TTC549 (cell line): ENCODE data around the gene ZKSCAN4.

Experiments used
- FAIRE-seq: peaks from 2 replicates; lab custom pipeline; 2012; peaks lifted over from hg19 to GRCh38; lab: Jason Lieb, UNC

The ZKSCAN4 gene

DNA sequence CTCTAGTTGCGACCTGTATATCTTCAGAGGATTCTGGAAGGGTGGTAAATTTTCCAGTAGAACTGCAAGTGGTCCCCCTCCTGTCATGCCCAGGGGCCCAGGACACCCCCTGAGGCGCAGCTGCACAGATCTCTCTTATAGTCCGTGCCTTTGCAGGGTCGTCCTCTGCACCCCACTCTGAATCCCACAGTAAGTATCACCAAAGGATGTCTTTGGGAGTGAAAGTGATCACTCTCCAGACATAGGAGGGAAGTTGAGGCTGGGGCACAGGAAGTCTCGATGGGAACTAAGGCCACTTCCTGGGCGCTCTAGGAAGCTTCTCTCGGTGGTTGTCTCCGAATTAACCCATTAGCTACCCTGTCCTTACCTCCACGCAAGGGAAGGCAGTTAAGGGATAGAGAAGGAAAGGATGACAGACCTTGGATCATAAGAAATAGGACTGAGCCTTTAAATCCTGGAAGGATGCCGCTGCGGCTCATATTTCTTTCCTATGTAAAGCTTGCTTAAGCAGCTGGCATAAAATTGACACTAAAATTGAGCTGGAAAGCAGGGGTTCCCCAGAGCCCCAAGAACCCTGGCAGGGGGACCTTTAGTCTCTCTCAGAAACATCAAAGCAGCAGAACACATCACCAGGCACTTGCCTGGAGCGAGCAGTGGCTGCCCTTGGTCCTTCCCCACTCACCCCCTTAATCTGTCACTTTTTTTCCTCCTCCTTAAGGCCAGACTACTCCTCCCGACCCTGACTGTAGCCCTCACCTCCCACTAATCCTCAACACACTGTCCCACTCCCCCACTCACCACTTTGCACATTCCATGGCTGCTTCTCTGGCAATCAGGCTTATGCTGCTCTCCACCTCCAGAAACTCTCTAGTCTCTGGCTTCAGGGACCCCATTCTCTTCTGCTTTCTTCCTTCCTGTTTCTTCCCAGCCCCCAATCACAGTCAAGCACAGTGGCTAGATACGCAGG lies at the start of gene ZKSCAN4:
Gene ZKSCAN4 (minus strand): TSS at position 261 of the 967 bp plus-strand sequence. CDS start 289 bp downstream, outside the sequence.
- peak; percentile 34 for FAIRE-seq

DNA sequence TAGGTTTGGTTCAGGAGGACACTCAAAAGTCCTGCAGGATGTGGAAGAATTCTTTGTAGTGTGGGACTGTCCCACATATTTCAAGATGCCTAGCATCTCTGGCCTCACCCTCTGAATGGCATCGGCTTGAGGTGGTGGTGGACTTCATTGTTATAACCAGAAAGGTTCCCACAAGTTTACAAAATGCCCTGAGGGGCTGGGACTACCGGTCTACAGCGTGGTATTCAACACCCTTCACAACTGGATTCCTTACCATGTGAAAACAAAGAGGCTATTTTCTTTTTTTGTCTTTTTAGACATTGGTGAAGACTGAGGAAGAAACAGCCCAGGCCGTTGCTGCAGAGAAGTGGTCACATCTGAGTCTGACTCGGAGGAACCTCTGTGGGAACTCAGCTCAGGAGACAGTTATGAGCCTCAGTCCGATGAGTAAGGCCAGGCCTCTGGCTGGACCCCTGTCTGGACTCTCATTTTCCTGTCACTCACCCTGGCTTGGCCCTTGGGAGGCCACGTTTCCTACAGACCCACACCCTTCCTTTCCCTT lies 44.5 kb upstream of the ZKSCAN4 start:
- FAIRE-seq: no peak

DNA sequence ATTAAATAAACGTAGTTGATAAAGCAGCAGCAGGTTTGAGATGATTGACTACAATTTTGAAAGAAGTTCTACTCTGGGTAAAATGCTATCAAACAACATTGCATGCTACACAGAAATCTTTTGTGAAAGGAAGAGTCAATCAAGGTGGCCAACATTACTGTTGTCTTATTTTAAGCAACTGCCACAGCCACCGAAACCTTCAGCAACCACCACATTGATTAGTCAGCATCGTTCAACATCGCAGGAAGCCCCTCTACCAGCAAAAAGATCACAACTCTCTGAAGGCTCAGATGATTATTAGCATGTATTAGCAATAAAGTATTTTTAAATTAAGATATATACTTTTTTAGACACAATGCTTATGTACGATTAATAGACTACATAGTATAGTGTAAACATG lies 43.3 kb upstream of the ZKSCAN4 start:
- no peak for FAIRE-seq

DNA sequence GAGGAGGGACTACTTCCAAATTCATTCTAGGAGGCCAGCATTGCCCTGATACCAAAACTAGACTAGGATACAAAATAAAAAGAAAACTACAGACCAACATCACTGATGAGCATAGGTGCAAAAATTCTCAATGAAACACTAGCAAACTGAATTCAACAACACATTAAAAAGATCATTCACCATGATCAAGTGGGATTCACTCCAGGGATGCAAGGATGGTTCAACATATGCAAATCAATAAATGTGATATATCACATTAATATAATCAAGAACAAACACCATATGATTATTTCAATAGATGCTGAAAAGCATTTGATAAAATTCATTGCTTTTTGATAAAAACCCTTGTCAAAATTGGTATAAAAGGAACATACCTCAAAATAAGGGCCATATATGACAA lies 39.5 kb upstream of the ZKSCAN4 start:
- no peak for FAIRE-seq

DNA sequence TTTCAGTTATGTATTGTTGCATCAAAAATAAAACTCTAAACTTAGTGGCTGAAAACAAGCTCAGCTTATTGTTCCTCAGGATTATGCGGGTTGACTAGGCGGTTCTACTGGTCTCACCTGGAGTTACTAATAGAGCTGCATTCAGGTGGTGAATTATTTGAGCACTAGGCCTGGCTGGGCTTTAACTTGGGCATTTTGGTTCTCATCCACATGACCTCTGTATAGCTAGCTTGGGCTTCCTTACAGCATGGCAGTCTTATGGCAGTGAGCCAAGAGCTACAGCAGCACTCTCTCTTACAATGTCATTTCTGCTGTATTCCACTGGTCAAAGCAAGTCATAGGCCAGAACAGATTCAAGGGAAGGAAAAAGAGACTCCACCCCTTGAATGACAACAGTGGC lies 30.9 kb upstream of the ZKSCAN4 start:
- no peak for FAIRE-seq

DNA sequence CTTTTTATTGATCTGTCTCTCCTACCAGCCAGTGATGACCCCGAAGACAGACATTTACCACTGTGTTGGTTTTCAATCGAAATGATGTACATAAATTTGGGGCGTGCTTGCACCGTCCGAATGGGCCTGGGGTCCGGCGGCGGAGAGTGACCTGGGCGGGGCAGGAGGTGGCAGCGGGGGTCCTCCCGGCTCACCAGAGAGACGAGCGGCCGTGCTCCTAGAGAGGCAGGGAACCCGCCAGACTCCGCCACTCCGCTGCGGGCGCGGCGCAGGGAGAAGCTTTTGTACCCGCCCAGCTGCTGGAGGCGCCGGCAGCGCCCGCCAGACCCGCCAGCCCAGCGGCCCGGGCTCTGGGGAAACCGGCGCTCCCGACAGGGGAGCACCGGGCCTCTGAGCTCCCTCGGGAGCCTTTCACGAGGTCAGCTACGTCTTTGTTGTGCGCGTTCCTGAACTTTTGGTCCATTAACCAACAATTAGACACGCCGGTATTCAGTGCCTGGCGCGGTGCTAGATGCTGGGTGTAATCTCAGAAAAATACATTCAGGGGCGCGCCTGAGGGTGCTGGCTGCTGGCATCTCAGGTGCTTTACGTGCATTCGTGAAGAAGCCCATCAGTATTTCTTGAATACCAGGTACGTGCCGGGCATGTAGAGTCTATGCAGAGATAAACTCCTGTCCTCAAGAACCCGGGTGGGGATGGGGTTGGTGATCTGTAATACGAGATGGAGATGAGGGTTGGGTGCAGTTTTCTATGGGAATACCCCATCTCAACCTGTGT lies 29.4 kb upstream of the ZKSCAN4 start, which contains the start of gene PGBD1:
Gene PGBD1 (plus strand): TSS at position 285 of the 777 bp plus-strand sequence. CDS start 2,242 bp downstream, outside the sequence.
- no peak for FAIRE-seq

DNA sequence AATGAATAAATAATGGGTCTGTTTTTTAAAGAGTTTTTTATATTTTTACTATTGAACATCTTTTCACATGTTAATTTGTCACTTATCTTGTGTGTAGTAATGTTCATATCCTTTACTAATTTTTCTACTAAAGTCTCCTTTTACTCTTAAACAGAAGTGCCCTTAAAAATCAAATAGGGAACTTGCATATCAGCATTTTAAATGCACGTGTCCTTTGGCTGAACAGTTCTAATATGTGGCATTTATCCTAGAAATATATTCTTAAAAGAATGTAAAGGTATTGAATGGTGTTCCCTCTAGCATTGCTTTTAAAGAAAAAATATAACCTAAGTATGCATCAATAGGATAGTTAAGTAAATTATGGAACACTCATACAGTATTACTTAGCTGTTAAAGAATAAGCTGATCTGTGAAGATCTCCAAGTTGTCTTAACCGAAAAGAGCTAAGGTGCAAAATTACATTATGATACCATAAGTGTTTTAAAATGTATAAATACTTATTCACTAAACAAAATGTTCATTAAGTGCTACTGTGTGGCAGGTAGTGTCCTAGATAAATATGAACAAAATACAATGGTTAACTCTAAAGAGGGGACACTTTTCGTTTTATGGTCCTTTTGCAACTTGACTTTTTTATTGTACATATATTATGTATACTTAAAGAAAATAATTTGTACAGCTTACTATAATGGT lies 28.7 kb upstream of the ZKSCAN4 start:
- FAIRE-seq: no peak

DNA sequence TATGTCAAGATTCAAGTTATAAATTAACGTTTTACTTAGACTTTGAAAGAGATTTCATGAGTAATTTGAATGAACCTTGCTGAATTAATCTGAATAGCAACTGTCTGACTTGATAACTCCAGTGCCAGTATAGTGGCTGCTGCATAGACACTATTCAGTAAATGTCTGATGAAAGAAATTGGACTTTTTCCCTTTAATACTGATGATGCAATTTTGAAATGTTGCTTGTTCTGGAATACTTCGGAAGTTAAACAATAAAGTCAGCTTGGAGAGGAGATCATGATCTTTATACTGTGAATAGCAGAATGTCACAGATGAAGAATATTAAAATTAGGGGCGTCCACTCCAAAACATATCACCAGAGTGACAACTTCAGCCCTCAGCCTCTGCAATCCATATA lies 25.7 kb upstream of the ZKSCAN4 start:
- FAIRE-seq: no peak

DNA sequence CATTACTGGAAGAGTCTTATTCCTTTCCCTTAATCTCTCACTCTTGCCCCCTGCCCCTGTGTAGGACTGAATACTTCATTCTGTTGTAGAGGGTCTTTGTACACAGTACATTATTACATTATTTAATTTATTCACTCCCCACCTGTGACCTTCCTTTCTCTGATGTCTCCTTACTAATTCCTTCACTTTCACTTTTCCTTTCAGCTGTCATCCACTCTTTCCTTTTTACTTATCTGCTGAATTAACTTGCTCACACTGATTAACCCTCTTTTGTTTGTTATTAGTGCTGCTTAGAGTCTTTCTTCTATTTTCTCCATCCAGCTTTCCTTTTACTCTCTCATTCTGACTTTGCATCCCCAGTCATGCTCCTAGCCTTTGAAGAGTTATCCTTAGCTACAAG lies 22.8 kb upstream of the ZKSCAN4 start:
- FAIRE-seq: no peak

DNA sequence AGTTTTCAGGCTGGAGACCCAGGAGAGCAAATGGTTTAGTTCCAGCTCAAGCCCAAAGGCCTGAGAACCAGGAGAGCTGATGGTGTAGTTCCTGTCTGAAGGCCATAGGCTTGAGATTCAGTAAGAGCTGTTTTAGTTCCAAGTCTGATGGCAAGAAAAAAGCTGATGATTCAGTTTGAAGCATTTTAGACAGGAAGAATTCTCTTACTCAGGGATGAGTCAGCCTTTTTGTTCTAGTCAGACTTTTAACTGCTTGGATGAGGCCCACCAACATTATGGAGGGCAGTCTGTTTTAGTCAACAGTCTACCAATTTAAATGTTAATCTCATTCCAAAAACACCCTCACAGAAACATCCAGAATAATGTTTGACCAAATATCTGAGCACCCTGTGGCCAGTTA lies 17.4 kb upstream of the ZKSCAN4 start:
- FAIRE-seq: no peak

DNA sequence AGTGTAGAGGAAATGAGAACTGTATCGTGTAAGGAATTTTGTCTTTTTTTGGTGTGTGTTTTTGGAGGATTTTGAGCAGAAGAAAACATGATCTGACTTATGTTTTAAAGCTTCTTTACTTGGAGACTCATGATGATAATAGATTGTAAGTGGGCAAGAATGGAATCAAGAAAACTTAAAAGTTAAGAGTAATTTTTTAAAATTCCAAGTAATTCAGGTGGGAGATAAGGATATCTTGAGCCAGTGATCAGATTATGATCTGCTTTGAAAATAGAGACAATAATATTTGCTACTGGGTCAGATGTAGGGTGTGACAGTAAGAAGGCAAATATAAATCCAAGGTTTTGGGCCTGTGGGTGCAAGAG lies 15.6 kb upstream of the ZKSCAN4 start:
- FAIRE-seq: no peak

DNA sequence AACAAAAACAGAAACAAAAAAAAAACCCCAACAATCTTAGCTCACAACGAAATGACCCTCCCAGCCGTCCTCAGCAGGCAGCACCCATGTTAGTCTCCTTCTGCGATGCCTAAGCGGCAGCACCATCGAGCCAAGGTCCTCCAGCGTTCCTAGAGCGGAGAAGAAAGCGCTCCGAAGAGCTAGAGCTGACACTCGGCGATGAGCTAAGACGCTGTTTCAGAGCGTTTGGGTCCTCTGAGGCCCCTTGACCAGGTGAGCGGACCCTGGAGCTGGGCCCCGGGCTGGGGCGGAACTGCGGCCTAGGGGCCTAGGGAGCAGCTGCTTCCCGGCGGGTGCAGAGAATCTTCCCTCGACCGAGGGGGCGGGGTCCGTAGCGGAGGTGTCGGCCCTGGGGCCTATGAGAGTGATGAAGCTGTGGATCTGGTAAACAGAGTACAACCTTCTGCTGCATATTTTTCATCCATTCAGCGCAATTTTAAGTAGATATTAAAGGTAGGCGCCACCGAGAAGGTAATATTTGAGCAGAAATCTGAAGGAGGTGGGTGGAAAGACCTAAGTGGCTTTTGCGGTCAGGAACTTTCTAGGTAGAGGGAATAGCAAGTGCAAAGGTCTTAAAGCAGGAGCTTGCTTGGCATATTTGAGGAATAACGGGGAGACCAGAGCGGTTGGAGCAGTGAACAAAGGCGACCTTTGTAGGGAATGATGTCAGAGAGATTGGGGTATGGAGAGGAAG lies 15.1 kb upstream of the ZKSCAN4 start, which contains the start of gene ZSCAN26:
Gene ZSCAN26 (plus strand): TSS at position 182 of the 733 bp plus-strand sequence. CDS start 4,777 bp downstream, outside the sequence.
- FAIRE-seq: no peak

DNA sequence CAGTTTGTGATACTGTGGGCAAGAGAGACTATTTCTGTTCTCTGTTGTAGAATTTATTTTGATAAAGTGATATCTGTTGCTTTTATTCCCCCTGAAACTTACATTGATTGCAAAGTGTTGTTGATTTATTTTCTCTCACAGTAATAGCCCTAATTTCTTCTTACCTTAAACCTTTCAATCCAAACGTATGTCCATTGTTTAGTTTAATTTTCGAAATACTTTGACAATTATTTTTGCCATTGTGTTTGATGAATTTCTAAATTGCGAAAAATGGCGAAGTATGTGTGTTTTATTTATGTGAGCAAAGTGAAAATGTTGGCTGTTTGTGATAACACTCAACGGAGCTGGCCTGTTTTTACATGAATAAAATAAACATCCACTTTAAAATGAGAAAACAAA lies 14.5 kb upstream of the ZKSCAN4 start:
- FAIRE-seq: no peak

DNA sequence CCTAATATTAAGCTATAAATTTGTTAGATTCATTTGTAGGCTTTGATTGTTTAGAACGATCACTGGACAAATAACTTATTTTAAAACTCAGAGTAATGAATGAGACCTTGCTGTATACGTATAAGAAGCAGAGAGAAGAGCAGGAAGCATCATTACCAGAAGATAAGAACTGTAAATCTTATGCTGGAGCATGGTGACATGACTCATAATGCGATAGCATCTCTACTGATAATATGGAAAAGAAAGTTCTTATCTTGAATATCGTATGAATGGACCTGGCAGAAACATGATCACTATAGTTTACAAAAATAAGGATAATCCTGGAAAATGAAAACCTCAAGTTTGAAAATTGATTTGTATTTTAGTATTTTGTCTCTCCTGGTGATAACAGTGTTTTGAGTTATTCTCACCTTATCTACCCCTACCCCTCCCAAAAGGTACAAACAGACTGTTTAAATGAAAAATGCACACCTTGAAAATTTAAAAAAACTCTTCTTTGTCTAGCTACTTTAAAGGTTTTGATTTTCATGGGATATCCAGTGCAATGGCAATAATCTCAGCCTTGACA lies 12.8 kb upstream of the ZKSCAN4 start:
- no peak for FAIRE-seq

DNA sequence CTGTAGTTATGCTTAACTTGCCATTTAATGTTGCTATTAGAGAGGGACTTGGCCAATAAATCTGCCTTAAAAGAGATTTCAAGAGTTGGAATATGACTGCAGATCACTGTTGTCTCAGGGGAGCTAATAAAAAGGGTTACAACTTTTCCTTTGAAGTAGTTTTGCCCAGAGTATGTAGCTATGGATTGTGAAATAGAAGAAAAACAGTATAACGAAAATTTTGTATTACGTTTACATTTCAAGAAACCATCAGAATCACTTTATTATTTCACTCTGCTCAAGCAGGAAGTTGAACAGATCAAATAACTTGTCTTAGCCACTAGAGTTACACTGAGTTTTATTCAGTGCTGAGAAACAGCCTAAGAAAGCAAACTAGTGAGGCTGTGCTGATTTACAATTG lies 11.9 kb upstream of the ZKSCAN4 start:
- no peak for FAIRE-seq

DNA sequence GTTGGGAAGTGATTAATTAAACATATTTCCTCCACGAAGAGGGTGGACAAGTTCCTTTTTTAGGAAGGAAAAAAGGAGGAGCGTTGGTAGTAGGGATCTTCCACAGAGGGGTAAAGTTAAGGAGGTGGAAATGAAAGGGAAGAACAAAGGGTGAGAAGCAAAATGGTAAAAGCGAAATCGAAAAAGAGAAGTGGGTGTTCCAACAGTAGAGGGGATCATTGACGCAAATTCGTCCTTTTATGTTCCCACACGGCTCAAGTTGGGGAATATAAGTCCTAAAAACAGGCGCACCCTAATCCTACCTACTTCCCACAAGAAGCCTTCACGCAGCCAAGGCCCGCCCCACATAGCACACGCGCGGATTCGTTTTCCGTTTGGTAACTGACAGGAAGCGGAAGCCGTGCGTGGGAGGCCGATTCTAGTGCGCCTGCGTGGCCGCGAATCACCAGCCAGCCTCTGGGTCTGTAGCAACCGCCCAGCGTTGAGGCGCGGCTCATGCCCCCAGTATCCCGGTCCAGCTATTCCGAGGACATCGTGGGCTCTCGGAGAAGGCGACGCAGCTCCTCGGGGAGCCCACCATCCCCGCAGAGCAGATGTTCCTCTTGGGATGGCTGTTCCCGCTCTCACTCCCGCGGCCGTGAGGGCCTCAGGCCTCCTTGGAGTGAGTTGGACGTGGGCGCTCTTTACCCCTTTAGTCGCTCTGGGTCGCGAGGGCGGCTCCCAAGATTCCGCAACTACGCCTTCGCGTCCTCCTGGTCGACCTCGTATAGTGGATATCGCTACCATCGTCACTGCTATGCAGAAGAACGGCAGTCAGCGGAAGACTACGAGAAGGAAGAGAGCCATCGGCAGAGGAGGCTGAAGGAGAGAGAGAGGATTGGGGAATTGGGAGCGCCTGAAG lies 7.1 kb upstream of the ZKSCAN4 start, which contains the start of gene NKAPL:
Gene NKAPL (plus strand): TSS at position 421 of the 901 bp plus-strand sequence. CDS start 75 bp downstream, at position 496.
- no peak for FAIRE-seq

DNA sequence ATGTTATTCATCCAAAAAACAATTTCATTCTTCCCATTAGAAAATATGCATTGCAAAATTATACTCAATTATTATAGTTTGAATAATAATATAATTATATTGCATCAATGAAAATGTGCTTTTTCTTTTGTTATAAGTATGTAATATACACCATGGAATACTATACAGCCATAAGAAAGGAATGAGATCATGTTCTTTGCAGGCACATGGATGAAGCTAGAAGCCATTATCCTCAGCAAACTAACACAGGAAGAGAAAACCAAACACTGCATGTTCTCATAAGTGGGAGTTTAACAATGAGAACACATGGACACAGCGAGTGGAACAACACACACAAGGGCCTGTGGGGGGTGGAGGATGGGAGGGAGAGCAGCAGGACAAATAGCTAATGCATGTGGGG lies 5.0 kb upstream of the ZKSCAN4 start:
- FAIRE-seq: no peak

DNA sequence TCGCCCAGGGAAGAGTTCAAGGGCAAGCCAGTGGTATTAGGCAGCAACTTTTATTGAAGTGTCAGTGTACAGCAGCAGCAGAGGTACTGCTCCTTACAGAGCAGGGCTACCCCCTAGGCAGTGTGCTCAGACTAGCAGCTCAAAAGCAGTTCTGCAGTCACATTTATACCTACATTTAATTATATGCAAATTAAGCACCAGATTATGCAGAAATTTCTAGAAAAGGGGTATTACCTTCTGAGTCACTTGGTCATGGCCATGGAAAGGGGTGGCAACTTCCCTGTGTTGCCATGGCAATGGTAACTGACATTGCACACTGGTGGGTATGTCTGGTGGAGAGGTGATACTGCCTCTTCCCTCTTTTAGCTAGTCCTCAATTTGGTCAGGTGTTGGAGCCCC lies 2.1 kb upstream of the ZKSCAN4 start:
- FAIRE-seq: no peak

DNA sequence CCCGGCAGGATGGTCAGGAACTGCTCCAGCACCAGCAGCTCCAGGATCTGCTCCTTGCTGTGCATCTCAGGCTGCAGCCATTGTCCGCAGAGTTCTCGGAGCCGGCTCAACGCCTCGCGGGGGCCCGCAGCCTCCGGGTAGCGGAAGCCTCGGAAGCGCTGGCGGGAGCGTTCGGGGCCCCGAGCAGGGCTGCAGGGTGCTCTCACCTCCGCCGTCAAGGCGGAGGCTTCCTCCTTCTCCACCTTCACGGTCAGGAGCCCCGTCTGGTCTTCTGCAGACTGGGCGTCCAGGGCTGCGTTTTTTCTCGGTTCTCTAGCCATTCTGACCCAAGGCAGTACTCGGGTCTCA lies 434 bp downstream of the ZKSCAN4 start:
- no peak for FAIRE-seq

DNA sequence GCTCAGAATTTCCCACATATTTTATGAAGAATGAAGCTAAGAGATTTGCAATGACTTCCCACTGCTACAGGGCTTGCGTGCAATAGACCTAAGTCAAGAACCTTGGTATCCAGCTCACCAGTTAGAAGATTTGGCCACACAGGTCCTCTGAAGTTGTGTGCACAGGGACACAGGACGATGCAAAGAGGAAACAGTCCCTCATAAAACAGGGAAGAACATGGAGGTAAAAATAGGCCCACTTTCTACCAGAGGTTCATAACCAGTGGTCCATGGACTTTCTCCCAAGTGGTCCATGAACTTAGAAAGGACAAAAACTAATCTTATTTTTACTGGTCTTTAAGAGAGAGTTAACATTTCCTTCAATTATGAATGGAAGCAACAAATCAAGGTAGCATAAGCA lies 1.3 kb downstream of the ZKSCAN4 start:
- FAIRE-seq: no peak
